HK-2 (cell line): ENCODE measurements around the gene CPNE4.

Experiments
- DNase-seq: peaks from one replicate; pipeline ENCODE4 v3.0.0-alpha.2; 2018; ENCODE audit not compliant: unreplicated experiment

The CPNE4 gene

DNA sequence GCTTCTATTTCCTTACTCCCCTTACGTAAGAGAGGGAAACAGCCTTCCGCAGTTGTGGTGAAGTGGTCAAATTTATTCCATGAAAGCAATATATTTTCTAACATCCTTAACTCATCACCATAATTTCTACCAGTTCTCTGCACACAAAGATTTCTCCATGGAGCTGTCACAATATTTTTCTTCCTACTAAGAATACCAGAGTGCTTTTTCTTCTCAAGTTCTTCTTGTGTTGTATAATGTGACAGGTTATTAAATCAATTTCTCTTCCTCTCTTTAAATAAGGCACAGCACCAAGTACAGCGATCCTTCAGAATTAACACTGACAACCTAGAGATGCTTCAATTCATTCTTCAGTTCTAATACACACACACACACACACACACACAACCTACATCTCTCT, 153.0 kb downstream of the CPNE4 start:
- DNase-seq: no peak

- DNase-seq: no peak
Observed at GRCh38 chr3:131880948-131881347, 153.9 kb downstream of the CPNE4 start.

GRCh38 chr3:131868203-131868602, 166.6 kb downstream of the CPNE4 start:
- no peak for DNase-seq

- no peak for DNase-seq
Observed at GRCh38 chr3:131856171-131856570, 178.6 kb downstream of the CPNE4 start.

DNA sequence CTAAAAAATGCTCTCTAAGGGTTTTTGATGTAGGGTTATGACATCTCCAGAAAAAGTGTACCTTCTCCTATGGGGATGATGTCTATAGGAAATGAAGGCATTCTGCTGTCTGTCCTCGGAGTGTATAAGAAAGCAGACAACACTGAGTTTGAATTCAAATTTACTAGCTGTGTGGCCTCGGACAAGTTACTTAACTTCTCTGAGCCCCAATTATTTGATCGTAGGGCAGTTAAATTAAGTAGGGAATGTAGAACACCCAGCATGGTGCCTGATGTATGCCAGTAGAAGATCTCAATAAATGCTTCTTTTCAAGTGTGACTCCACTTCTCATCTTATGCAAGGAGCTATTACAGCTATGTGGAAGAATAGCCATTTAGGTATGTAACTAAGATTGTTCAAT, 184.6 kb downstream of the CPNE4 start:
- no peak for DNase-seq

- DNase-seq: no peak
Observed at GRCh38 chr3:131849616-131850015, 185.2 kb downstream of the CPNE4 start.

GRCh38 chr3:131847966-131848510, 186.8 kb downstream of the CPNE4 start:
- no peak for DNase-seq

DNA sequence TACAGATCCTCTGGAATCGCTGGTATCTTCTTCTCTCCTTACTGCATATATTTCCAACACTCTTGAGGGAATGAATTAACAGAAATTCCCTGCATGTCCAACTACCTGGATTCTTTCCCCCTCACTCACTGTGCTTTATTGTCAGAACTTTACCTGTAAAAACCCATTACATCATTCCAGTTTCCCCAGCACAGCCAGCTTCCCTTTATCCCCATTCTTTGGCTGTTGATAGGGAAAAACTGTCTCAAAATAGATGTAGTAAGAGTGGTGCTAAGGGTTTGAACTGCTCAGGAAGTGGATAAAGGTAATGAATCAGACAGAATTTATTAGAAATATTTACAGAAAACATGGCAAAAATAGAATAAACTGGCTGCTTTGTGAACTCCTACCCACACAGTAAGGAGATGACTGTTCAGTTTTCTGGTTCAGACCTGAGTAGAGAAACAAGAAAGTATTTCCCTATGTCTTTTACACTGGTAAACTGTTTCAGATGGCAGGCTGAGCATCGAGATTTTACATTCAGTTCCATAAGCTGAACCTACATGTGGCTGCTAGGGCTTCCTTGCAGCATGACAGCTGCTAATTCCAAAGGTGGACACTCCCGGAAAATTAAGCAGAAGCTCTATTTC, 188.4 kb downstream of the CPNE4 start:
- no peak for DNase-seq

- DNase-seq: no peak
Observed at GRCh38 chr3:131843174-131843573, 191.6 kb downstream of the CPNE4 start.

GRCh38 chr3:131840156-131840797, 194.5 kb downstream of the CPNE4 start:
- DNase-seq: no peak

GRCh38 chr3:131835906-131836305, 198.9 kb downstream of the CPNE4 start:
- DNase-seq: no peak

DNA sequence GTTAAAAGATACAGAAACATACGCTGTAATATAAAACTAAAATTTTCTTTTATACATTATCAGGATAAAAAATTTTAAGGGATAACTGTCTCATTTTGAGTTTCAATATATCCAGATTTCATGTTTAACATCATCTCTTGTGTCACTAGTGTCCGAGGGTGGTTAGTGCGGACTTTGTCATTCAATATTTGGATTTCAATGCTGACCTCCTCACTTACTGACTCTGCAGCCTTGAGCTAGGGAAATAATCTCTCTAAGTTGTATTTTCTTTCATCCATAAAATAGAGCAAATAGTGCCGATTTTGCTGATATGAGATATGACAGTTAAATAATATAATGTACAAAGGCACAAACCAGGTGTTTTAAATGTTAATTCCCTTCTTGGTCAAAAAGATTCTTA, 203.2 kb downstream of the CPNE4 start:
- no peak for DNase-seq

DNA sequence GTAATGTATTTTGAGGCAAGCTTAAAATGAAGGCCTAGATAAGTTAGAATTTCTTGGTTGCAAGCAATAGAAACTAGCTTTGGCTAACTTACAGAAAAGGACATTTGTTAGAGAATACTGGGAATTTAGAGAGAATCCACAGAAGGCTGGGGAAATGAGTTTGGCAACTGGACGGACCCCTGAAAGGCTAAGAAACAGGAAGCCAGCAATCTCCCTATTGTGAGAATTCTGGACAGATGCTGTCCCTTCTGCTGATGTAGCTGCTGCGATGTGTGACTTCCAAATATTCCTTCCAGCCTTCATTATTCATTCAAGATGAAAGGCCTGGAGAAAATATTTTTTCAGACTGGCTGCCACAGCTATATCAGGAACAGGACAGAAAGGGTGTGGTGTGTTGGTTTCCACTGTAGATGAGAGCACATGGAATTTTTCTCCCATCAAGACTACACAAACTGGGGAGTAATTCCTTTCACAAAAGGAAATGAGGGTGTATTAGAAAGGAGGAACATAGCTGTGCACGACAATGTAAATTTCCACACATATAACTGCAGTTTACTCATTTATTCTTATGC, 213.5 kb downstream of the CPNE4 start:
- DNase-seq: no peak

DNA sequence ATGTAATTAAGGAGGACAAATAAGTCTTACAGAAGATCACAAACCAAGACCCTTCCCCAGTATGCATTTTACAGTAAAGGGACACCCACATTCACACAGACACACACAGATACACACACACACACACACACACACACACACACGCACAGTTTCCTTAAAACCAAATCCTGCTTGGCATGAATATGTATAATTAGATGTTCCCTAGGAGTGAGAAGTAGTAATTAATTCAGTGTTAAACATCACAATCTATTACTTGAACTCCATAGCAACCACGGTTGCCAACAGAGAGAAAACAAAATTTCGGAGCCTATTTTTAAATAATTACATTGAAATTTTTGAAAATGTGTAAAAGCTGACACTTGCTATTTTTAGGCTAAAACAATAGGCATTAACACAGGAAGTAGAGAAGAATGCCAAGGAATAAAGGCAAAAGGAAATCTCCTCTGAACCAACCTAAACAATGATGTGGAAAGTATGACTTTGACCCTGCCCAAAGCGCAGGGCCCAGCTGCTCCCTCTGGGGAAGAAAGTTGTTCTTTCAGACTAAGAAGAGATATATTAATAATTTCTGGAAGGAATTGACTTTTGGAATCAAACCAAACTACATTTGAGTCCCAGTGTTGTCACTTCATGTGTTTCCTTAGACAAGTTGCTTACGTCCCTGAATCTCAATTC, 215.3 kb downstream of the CPNE4 start:
- DNase-seq: no peak

- DNase-seq: no peak
Observed at GRCh38 chr3:131812433-131812832, 222.4 kb downstream of the CPNE4 start.

- no peak for DNase-seq
Observed at GRCh38 chr3:131811481-131811880, 223.3 kb downstream of the CPNE4 start.

- DNase-seq: no peak
Observed at GRCh38 chr3:131807822-131808221, 227.0 kb downstream of the CPNE4 start.

GRCh38 chr3:131806736-131807135, 228.1 kb downstream of the CPNE4 start:
- DNase-seq: no peak

DNA sequence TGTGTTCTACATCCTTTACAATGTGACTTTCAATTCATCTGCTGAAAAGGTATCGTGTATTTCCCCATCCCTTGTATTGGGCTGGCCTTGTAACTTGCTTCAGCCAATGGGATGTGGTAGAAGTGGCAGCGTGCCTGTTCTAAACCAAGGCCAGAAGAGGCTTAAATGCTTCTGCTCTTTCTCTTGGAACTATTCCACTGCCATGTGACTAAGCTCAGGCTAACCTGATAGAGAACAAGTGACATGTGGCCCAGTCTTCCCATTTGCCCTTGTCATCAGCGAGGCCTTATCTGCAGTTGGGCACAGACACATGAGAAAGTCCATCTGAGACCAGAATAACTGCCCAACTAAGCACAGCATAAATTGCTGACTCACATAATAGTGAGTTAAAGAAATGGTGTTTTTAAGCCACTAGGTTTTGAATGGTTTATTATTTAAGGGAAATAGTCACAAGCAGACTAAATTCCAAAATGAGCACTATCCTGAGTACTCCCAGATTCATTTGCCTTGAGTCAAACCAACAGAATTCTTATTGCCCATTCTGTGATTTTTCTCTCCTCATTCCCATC, 230.2 kb downstream of the CPNE4 start:
- DNase-seq: no peak

DNA sequence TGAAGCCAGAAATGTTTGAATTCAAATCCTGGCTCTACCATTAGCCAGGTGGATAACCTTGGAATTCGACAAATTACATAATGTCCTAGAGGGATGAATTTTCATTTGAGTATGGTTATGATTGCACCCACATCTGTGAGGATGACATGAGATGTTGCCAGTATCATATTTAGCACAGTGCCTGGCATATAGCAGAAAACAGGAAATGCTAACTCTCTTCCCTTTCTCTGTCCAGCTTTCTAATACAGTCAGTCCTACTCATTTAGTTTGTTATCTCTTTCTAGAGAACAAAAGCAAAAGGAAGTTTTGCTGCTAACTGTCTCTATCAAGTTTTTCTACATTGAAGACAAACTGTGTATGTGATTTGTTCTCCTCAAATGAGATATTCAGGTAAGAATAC, 231.7 kb downstream of the CPNE4 start:
- no peak for DNase-seq

DNA sequence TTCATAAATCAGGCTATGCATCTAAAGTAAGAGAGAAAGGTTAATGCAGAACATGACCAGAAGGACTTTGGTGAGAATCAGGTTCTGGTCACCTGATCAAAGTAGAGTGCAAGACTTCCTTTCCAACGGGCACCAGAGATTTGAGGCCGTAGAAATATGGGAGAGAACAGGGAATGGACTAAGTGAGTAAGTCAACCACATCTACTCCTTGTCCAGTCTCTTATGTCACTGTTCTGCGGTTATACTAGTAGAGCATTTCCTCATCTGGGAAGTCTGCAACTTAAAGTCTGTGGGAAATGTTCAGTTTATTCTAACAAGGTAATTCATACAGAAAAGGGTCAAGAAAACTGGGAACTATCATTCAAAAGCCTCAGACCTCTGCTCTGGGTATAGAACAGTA, 232.8 kb downstream of the CPNE4 start:
- DNase-seq: no peak

DNA sequence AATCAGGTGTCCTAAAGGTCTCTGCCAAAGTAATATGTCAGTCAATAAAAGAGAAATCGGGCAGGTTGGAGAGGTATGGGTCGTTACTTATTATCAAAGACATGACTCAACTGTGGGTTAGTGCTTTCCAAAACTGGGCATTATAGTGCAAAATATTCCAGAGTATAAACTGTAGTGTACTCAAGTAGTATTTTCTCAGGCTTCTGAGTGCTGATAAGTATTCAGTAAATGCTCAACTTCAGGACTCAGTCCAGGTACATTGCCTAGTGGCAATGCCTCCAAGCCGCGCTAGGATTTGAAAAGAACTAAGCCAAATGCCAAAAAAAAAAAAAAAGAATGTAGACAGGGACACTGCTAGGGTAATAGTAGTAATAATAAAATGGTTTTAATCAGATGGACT, 233.2 kb downstream of the CPNE4 start:
- no peak for DNase-seq
